B cell (primary cell): ENCODE data around the gene TPP1. TPM values are rescaled to one million over a fixed set of nuclear protein-coding genes. Genes with fewer than 3 reads are reported as not detected.

Source experiments
- ATAC-seq: fragments of 200-7000 bp; cut with Tn5 transposase; one replicate; pipeline ENCODE4 v1.10.0; 2021; ENCODE audit warnings: low read depth, mild to moderate bottlenecking, moderate number of reproducible peaks, moderate library complexity
- CTCF ChIA-PET: fragments of 350-600 bp; sonication (Branson Sonifier 250); formaldehyde crosslinking; loops from one replicate; lab custom pipeline; 2021; ENCODE audit warnings: antibody characterized with exemption, inconsistent platforms; lab: Charles Lee
- POLR2A ChIA-PET: fragments of 350-600 bp; sonication (Branson Sonifier 250); formaldehyde crosslinking; loops from one replicate; lab custom pipeline; 2021; ENCODE audit warnings: antibody characterized with exemption; lab: Charles Lee
- DNase-seq: peaks from one replicate; pipeline ENCODE4 v3.0.0; 2013
- H2AFZ ChIP-seq: 2 replicates; pipeline ENCODE4 v1.6.1; 2012; ENCODE audit warnings: mild to moderate bottlenecking, low read depth, low read length; ENCODE audit not compliant: insufficient read depth, poor library complexity, severe bottlenecking
- H3K27ac ChIP-seq, 2 donors: 1 replicate in 1 of 2; 2 replicates in 1 of 2; pipeline ENCODE4 v1.5.1; 2012 to 2013; ENCODE audit warnings: low read length in 2 of 2, mild to moderate bottlenecking in 2 of 2, moderate library complexity in 1 of 2
- H3K27me3 ChIP-seq, 4 experiments: fragments of 200-600 bp in 1 of 4; sonication (generic) in 1 of 4; replicated peaks in 1 of 4; 1 replicate in 2 of 4; 2 replicates in 2 of 4; pipeline versions ENCODE4 v1.6.1 to v1.7.0; 2013 to 2016; ENCODE audit warnings: low read length in 3 of 4, mild to moderate bottlenecking in 2 of 4, mixed read lengths in 1 of 4, moderate library complexity in 1 of 4; ENCODE audit not compliant: insufficient read depth in 4 of 4, control insufficient read depth in 3 of 4; ENCODE audit errors: control extremely low read depth in 1 of 4
- H3K36me3 ChIP-seq, 2 experiments: replicated peaks in 1 of 2; 1 replicate in 1 of 2; 2 replicates in 1 of 2; pipeline versions ENCODE4 v1.6.1 to v1.7.1; 2013; ENCODE audit warnings: low read length in 1 of 2; ENCODE audit not compliant: insufficient read depth in 2 of 2, control insufficient read depth in 1 of 2; ENCODE audit errors: control extremely low read depth in 1 of 2, extremely low read depth in 1 of 2
- H3K4me1 ChIP-seq, 2 donors: fragments of 200-600 bp in 1 of 2; sonication (generic) in 1 of 2; 1 replicate in 1 of 2; 2 replicates in 1 of 2; pipeline versions ENCODE4 v1.5.1 to v1.6.1; 2013 to 2017; ENCODE audit warnings: low read length in 2 of 2; ENCODE audit not compliant: control insufficient read depth in 2 of 2, insufficient read depth in 2 of 2
- H3K4me2 ChIP-seq: replicated peaks from 2 replicates; pipeline ENCODE3; 2012; ENCODE audit warnings: mild to moderate bottlenecking, low read depth, low read length; ENCODE audit not compliant: poor library complexity, severe bottlenecking
- H3K4me3 ChIP-seq, 5 experiments: fragments of 200-600 bp in 1 of 5; sonication (generic) in 1 of 5; 1 replicate in 3 of 5; 2 replicates in 2 of 5; pipeline versions ENCODE4 v1.5.1 to v1.7.0; 2011 to 2016; ENCODE audit warnings: low read length in 4 of 5, mild to moderate bottlenecking in 4 of 5, low read depth in 2 of 5, control low read depth in 1 of 5, moderate library complexity in 1 of 5; ENCODE audit not compliant: insufficient read depth in 1 of 5; ENCODE audit errors: control extremely low read depth in 1 of 5, extremely low read depth in 1 of 5
- H3K79me2 ChIP-seq: fragments of 200-600 bp; sonication (generic); one replicate; pipeline ENCODE4 v1.6.0; 2016; ENCODE audit warnings: low read length; ENCODE audit not compliant: control insufficient read depth, insufficient read depth
- H3K9ac ChIP-seq: fragments of 200-600 bp; sonication (generic); 2 replicates; pipeline ENCODE4 v1.6.1; 2017; ENCODE audit warnings: mild to moderate bottlenecking, low read length, moderate library complexity
- H3K9me3 ChIP-seq, 3 donors: one replicate each; pipeline versions ENCODE4 v1.6.1 to v1.7.1; 2013; ENCODE audit warnings: low read length in 2 of 3; ENCODE audit not compliant: control insufficient read depth in 2 of 3, insufficient read depth in 1 of 3; ENCODE audit errors: control extremely low read depth in 1 of 3
- H4K20me1 ChIP-seq: 2 replicates; pipeline ENCODE4 v1.6.0; 2012; ENCODE audit warnings: mild to moderate bottlenecking, low read length; ENCODE audit not compliant: insufficient read depth, control insufficient read depth, poor library complexity, severe bottlenecking
- H3K27ac Mint-ChIP-seq: one replicate; pipeline ENCODE4 v1.8.0; 2021; ENCODE audit warnings: mixed read lengths
- H3K27me3 Mint-ChIP-seq: one replicate; pipeline ENCODE4 v1.8.0; 2021; ENCODE audit warnings: mixed read lengths
- H3K4me1 Mint-ChIP-seq: one replicate; pipeline ENCODE4 v1.8.0; 2021; ENCODE audit warnings: mixed read lengths
- H3K4me3 Mint-ChIP-seq: one replicate; pipeline ENCODE4 v1.8.0; 2021; ENCODE audit warnings: mixed read lengths
- H3K9me3 Mint-ChIP-seq: one replicate; pipeline ENCODE4 v1.8.0; 2022; ENCODE audit warnings: mixed read lengths; ENCODE audit not compliant: insufficient read depth
- EZH2 ChIP-seq: IDR thresholded peaks from 2 replicates; pipeline ENCODE4 v1.6.1; 2012; ENCODE audit warnings: borderline replicate concordance, low read depth, mild to moderate bottlenecking, moderate library complexity, low read length; ENCODE audit not compliant: insufficient read depth, poor library complexity, severe bottlenecking
- WGBS: methylation state at CpG from one replicate; pipeline ENCODE4 v1.1.5; 2013; ENCODE audit warnings: missing lambda C conversion rate; ENCODE audit not compliant: insufficient coverage; 5-methylcytosine and 5-hydroxymethylcytosine counted together
- intact Hi-C: fragments of 100-400 bp; cut with micrococcal nuclease; formaldehyde crosslinking; loops from one replicate; pipeline ENCODE4 v1.10.0; 2022
- polyA plus RNA-seq: library from polyadenylated mRNA; depleted of rRNA; stranded (reverse); fragments of >200 nt; gene quantifications from 2 replicates; pipeline ENCODE4 v1.2.3, GENCODE V29; 2012
- total RNA-seq, 2 donors: library from RNA; stranded (reverse); fragments of 120-200 nt in 1 of 2; gene quantifications; 1 replicate in 1 of 2; 2 replicates in 1 of 2; pipeline versions ENCODE4 v1.2.3 to v1.2.4, GENCODE V29; 2013 to 2022
- TF ChIP-seq, protein P1 (sequence below): fragments of 200-600 bp; IDR thresholded peaks from one replicate; pipeline ENCODE4 v1.8.0; 2022; ENCODE audit warnings: antibody characterized with exemption, mild to moderate bottlenecking

TPP1 gene
- total and polyA plus RNA-seq, 2 donors (not counting 1 experiment from before 2014, with no cell fraction given) = 133 to 191 TPM

DNA sequence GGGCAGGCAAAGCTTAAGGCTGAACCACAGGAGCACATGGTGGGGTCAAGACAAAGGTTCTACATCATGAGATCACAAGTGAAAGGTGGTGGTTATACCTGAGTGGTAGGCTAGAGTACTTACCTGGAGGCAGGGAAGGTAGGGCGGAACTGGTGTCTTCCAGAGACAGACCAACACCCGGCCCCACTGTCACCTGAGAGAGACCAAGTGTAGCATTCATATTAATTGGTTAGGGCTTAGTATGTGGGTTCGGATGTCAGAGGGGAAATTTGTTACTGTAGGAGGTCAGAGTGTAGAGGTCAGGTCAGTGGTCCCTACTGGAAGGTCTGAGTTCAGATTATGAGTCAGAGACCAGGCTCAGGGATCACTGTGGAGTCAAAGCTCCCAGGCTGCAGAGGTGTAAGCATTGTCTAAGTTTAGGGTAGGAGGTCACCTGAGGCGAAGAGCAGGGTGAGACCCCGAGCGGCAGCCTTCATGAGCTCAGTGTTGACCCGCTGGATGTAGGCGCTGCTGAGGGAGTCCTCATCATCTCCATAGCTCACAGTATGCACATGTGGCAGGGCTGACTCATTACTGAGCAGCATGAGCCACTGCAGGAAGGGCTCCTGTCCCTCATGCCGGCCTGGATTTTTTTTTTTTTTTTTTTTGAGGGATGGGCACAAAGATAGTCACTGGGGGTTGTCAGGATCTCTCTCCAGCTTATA is 3.2 kb downstream of the TPP1 start:
- Mint-ChIP-seq H3K27ac (peak overlapping the region; percentile 54), H3K27me3 (no peaks in the 10 kb centered on the region), H3K4me3 (peak overlapping the region; percentile 11), H3K4me1 (peaks cover 18% of the 10 kb centered on the region), H3K9me3 (no peaks in the 10 kb centered on the region)
- intact Hi-C loops = no loop called here
- ChIA-PET CTCF (interaction anchor here (4.7 kb wide), 1 partner anchor 67 kb away, joined by 35 read pairs; the partner anchor contains the start of gene MRPL17), POLR2A (no interaction called here)
- 94% methylated on average over 8 of the region's 9 CpGs for WGBS
- Histone ChIP-seq H2AFZ (no peak overlapping the region), H3K9ac (no peak overlapping the region), H3K36me3 (peaks cover 0 to 39% of the 10 kb centered on the region in 2 experiments), H3K4me1 (peaks cover 30 to 48% of the 10 kb centered on the region in 2 donors), H3K79me2 (peaks cover 41% of the 10 kb centered on the region), H3K4me3 (no peak overlapping the region), H3K27me3 (no peaks in the 10 kb centered on the region), H4K20me1 (no peaks in the 10 kb centered on the region), H3K9me3 (no peaks in the 10 kb centered on the region), H3K27ac (no peak overlapping the region), H3K4me2 (no peak overlapping the region)
- no peak for ATAC-seq
- TF ChIP-seq, protein P1, sequence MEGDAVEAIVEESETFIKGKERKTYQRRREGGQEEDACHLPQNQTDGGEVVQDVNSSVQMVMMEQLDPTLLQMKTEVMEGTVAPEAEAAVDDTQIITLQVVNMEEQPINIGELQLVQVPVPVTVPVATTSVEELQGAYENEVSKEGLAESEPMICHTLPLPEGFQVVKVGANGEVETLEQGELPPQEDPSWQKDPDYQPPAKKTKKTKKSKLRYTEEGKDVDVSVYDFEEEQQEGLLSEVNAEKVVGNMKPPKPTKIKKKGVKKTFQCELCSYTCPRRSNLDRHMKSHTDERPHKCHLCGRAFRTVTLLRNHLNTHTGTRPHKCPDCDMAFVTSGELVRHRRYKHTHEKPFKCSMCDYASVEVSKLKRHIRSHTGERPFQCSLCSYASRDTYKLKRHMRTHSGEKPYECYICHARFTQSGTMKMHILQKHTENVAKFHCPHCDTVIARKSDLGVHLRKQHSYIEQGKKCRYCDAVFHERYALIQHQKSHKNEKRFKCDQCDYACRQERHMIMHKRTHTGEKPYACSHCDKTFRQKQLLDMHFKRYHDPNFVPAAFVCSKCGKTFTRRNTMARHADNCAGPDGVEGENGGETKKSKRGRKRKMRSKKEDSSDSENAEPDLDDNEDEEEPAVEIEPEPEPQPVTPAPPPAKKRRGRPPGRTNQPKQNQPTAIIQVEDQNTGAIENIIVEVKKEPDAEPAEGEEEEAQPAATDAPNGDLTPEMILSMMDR = no peak
- TF ChIP-seq EZH2 = no peak
- no peak for DNase-seq

DNA sequence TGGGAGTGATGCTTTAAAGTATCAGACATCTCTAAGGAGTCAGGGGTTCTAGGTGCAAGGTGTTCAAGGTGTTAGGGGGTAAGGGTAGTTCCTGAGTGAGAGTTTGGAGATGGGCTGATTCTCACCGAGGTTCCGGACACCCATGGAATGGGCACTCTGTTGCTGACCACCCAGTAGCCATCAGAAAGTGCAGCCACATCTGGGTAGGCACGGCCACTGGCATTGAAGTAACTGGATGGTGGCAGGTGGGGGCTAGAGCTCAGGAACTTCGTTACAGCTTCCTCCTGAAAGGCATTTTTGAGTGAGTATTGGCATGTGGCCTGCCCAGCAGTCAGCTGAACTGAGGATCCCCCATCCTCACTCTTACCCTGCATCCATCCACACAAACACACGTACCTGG is 4.2 kb downstream of the TPP1 start:
- Histone ChIP-seq H3K9me3 (no peaks in the 10 kb centered on the region), H3K27ac (no peak overlapping the region), H3K79me2 (peaks cover 41% of the 10 kb centered on the region), H3K36me3 (peaks cover 0 to 49% of the 10 kb centered on the region in 2 experiments), H3K4me3 (no peak overlapping the region), H3K27me3 (no peaks in the 10 kb centered on the region), H2AFZ (no peak overlapping the region), H3K9ac (no peak overlapping the region), H3K4me2 (no peak overlapping the region), H4K20me1 (no peaks in the 10 kb centered on the region), H3K4me1 (peaks cover 32 to 46% of the 10 kb centered on the region in 2 donors)
- Mint-ChIP-seq H3K27ac (peak overlapping the region; percentile 54), H3K27me3 (no peaks in the 10 kb centered on the region), H3K4me3 (no peak overlapping the region), H3K4me1 (peaks cover 24% of the 10 kb centered on the region), H3K9me3 (no peaks in the 10 kb centered on the region)
- POLR2A ChIA-PET = no interaction called here
- 100% methylated on average over 3 of the region's 5 CpGs for WGBS
- DNase-seq = no peak
- intact Hi-C loops = no loop called here
- CTCF ChIA-PET = no interaction called here
- no peak for TF ChIP-seq EZH2
- TF ChIP-seq, protein P1 = no peak
- no peak for ATAC-seq
